NCI-H128 (cell line): ENCODE measurements around the gene SYK.

Experiments used
- DNase-seq: peaks from one replicate; lab custom pipeline; 2025; ENCODE audit not compliant: unreplicated experiment; lab: John Stamatoyannopoulos, UW

SYK gene

GRCh38 chr9:90821697-90822096 is 20.1 kb downstream of the SYK start:
- no peak for DNase-seq

- DNase-seq: no peak
These were observed 21.2 kb downstream of the SYK start for GRCh38 chr9:90822866-90823265.

GRCh38 chr9:90825586-90825985 is 24.0 kb downstream of the SYK start:
- DNase-seq: no peak

GRCh38 chr9:90826326-90827020 is 24.9 kb downstream of the SYK start:
- DNase-seq: no peak

- DNase-seq: no peak
These were observed 25.7 kb downstream of the SYK start for GRCh38 chr9:90827181-90827871.

GRCh38 chr9:90830051-90830450 is 28.4 kb downstream of the SYK start:
- DNase-seq: no peak

GRCh38 chr9:90830977-90831376 is 29.4 kb downstream of the SYK start:
- DNase-seq: peak; percentile 32

GRCh38 chr9:90832261-90832660 is 30.6 kb downstream of the SYK start:
- no peak for DNase-seq

GRCh38 chr9:90834828-90835595 is 33.4 kb downstream of the SYK start:
- no peak for DNase-seq

- DNase-seq: no peak
These were observed 34.9 kb downstream of the SYK start for GRCh38 chr9:90836411-90837080.

- DNase-seq: no peak
These were observed 36.5 kb downstream of the SYK start for GRCh38 chr9:90838098-90838497.

- DNase-seq: no peak
These were observed 37.0 kb downstream of the SYK start for GRCh38 chr9:90838581-90839154.

GRCh38 chr9:90839183-90839728 is 37.6 kb downstream of the SYK start:
- no peak for DNase-seq

- no peak for DNase-seq
These were observed 39.1 kb downstream of the SYK start for GRCh38 chr9:90840696-90841095.

- no peak for DNase-seq
These were observed 39.6 kb downstream of the SYK start for GRCh38 chr9:90841213-90841612.

GRCh38 chr9:90841615-90842014 is 40.0 kb downstream of the SYK start:
- no peak for DNase-seq

- DNase-seq: no peak
These were observed 40.7 kb downstream of the SYK start for GRCh38 chr9:90842176-90842777.

GRCh38 chr9:90842996-90843395 is 41.4 kb downstream of the SYK start:
- no peak for DNase-seq

GRCh38 chr9:90843525-90843924 is 41.9 kb downstream of the SYK start:
- DNase-seq: no peak

- no peak for DNase-seq
These were observed 42.7 kb downstream of the SYK start for GRCh38 chr9:90844326-90844725.
